AML-193 (cell line): ENCODE measurements around the gene AKAP5.

Experiments used
- DNase-seq, 2 experiments: peaks; one replicate each; lab custom pipeline; 2025; lab: John Stamatoyannopoulos, UW

Gene AKAP5

DNA sequence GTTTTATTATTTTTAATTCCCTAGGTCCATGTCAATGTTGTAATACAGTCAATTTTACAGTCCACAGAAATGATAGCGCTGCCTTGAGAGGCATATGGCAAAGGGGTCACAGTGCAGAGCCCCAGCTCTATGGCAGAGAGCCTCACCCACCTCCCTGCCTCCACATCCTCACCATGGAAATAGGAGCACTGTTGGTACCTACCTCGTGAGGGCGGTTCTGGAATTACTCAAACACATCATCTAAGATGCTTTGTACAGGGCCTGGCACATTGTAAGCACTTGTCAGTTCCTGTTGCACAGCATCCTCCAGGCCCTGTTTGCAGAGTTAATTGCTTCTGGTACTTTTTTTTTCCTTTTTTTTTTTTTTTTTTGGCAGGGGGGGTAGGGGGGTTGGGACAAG lies 4.1 kb upstream of the AKAP5 start:
- DNase-seq, result no peak

DNA sequence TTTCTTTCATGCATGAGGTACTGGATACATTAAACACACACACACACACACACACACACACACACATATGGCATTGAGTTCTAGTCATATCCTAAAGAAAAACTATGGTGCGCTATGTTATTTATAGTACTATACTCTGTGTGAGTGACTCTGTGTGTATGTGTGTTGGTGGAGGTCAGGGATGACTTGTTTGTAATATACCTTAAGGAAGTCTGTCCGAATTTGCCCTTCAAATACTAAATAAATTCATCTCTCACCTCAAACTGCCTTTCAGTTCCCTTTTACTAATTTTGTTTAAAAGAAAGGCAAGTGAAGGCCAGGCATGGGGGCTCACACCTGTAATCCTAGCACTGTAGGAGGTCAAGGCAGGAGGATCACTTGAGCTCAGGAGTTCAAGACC lies 2.1 kb upstream of the AKAP5 start:
- DNase-seq, result no peak

DNA sequence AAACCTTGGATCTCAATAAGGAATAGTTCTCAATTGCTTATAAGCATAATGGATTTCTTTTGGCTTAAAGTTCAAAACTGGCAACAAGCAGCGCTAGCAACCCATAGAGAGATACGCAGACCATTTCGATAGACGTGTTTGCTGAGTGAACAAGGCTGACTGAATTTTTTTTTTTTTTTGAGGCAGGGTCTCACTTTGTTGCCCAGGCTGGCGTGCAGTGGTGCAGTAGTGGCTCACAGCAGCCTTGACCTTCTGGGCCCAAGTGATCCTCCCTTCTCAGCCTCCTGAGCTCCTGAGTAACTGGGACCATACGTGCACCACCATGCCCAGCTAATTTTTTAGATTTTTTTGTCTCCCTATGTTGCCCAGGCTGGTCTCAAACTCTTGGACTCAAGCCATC lies 1.4 kb upstream of the AKAP5 start:
- DNase-seq, result no peak

DNA sequence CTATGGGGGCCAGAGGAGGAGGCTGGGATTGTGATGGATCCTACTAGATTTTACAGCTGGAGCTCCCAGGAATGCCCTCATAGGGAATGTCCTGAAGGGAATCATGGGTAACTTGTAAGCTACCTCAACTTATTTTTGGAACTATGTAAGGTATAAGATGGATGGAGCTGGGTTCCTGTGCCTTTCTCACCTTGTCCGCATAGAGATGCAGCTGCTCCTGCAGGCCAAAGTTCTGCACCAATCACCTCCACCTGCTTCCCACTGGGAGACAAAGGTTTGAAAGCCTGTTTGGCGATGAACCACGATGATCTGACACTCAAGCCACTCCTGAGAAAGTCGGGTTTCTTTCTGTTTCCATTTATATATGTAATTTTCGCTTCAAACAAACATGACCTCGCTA lies 648 bp upstream of the AKAP5 start:
- DNase-seq, result no peak

DNA sequence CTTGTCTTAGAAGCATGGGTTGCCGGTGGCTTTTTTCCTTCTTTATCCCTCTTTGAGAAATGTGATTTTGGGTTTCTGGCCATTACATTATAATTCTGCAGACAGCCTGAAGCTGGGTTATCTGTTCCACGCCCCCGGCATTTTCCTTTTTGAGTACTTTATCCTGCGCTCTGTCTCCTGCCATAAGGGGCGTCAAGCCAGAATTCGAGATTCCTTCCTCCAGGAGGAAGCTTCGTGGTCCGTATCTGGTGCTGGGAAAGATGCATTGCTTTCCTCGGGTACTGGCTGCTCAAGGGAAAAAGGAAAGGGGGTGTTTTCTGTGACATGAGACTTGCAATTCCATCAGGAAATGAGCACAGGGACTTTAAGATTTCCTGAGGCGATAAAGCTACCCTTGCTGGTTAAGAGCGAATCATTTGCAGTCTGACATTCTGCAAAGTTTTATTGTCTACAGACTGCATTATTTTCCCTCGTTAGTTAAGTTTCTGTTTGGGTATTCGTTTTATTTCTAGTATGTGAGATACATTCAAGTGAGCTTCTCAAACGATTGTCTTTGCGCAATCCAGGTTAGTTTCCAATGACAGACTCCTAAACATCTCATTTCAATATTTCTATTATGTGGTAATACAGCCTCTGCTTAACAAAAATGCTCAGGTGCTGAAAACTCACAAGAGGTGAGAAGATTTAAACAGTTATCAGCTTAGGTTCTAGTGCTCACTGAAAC lies 694 bp downstream of the AKAP5 start:
- no peak for DNase-seq

DNA sequence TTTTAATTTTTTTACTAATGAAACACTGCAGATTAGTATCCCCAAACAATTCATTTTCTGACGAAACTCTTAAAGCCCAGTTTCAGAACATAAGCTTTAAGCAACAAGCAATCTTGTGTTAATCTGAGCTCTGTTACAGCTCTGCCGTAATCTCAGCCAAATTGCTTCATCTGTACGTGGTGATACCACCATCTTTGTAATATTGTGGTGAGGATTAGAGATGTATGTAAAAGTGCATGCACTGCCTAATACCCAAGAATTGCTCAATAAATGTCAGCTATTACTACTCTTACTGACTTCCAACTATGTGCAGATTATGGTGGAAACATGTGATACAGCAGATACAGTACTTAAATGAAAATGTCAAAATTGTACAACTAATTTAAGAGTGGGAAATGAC lies 1.8 kb downstream of the AKAP5 start:
- peak; percentile 20 to 30 for DNase-seq

DNA sequence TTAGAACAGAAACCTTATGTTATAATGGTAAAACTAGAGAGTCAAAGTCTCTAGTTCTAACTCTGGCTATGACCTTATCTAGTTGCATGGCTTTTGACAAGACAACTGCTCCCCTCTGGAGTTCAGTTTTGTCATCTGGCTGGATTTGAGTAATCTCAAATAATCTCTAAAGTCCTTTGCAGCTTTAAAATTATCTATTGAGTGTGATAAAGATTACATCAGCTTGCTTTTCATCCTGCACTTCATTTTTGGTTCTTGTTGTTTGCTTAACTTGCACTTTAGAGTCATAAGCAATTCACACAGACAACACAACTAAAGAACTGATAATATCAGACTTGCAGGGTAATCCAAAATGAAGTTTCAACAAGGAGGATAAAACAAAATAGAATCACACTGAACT lies 2.3 kb downstream of the AKAP5 start:
- no peak for DNase-seq

DNA sequence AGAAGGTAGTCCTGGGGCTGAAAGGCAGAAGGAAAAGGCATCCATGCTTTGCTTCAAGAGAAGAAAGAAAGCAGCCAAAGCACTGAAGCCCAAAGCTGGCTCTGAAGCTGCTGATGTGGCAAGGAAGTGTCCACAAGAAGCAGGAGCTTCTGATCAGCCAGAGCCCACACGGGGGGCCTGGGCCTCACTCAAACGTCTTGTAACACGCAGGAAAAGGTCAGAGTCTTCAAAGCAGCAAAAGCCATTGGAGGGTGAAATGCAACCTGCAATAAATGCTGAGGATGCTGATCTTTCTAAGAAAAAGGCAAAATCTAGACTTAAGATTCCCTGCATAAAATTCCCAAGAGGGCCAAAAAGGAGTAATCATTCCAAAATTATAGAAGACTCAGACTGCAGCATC lies 3.2 kb downstream of the AKAP5 start:
- DNase-seq, result no peak

DNA sequence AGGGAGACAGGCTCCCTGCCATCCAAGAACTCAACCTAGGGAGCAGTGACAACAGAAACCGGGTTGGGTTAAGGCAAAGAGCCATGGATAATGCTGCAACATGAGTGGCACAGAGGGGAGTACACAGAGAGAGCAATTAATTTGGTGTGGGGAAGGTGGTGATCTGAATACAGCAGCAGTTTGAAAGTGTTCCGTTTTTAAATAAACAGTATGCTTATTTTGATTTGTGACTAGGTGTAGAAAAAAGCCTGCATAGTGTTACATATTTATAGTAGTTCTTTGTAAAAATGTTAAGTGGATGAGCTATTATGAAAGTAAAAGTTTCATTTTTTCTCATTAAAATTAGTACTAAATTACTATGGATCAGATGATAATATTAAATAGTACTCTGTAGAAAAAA lies 8.7 kb downstream of the AKAP5 start:
- DNase-seq, result no peak

DNA sequence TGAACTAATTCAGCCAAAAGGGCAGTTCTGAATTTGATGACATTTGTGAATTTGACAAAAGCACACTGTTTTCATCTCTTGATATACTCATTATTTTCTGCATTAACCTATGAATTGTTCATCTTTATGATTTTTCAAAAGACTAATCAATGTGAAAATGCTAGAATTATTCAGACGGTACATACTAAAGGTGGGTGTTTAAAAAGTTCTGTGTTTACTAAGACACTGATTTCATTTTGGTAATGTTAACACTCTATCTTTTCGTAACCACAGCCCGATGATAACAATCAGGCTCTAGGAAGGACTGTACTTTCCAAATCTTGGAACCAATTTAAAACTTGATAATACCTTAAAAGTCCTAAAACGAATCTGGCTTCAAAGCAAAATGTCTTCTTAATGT lies 9.4 kb downstream of the AKAP5 start:
- no peak for DNase-seq

DNA sequence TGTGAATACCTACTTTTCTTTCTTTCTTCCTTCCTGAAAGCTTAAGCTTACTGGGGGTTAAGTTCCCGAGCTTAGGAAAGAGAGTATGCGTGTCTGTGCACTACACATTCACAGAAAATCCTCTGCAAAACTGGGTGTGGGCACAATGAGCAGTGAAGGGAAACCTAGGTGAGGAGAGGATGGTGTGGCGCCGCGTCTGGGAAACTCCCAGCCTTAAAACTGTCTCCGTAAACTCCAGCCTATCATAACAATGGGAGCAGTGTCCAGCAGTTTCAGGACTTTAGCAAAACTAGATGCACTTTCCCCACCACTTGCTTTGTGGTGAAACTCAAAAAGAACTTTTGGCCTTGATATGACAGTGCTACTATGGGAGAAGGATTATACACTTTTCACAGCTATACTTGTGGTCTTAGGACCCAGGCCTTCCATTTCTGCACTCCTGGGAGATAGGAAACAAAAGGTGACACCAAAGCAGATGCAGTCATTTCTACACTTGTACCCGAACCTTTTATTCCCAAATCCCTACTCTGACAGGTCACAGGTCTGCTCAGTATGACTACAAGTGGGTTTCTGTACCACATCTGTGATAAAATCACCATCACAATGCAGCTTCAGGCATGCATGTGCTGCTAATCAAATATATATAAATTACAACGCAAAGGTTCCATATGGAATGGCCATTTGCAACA lies 10.4 kb downstream of the AKAP5 start:
- no peak for DNase-seq

DNA sequence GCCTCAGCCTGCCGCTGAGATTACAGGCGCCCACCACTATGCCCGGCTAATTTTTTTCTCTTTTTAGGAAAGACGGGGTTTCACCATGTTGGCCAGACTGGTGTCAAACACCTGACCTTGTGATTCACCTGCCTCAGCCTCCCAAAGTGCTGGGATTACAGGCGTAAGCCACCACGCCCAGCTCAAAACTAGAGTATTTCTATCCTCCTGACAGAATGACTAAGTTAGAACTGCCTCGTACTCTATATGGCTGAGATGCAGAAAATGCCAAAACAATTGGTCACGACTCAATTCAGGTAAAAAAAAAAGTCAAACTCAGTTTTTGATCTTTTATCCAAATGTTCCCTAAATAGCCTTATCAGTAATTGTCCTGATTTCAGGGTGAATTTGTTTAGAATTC lies 11.1 kb downstream of the AKAP5 start:
- DNase-seq, result no peak

DNA sequence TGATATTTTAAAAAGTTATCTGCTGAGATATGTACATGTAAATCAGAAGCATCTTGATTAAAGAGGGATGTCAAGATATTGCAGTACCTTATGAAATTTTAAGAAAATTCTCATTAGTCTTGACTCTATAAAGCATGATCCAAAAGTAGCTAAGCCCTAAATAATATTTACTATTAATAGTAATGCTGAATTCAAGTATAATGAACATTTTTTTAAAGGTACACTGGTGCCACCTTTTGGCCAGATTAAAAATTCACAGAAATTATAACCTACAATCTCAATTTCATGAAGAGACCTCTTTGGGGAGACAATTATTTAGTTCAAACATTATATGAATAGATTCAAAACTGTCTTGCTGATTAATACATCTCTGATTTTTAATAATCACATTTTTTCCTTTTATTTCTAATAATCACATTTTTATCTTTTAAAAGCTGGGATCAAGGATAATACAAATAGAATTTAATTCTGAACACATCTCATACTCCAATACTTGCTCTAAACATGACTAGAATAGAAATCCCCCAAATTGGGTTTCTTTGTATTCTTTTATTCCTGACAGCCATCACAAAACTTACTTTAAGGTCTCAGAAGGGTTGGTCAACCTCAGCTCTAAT lies 13.4 kb downstream of the AKAP5 start:
- peak; percentile 31 to 49 for DNase-seq

DNA sequence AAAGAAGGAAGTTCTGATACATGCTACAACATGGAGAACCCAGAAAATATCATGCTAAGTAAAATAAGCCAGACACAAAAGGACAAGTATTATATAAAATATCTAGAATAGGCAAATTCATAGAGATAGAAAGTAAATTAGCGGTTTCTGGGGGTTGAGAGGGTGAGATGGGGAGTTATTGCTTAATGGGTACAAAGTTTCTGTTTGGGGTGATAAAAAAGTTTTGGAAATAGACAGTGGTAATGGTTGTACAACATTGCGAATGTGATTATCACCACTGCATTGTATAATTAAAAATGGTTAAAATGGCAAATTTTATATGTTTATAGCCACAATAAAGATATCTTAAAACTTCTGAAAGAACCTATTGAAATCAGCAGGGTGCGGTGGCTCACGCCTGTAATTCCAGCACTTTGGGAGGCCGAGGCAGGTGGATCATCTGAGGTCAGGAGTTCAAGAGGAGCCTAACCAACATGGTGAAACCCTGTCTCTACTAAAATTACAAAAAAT lies 23.3 kb downstream of the AKAP5 start:
- no peak for DNase-seq

DNA sequence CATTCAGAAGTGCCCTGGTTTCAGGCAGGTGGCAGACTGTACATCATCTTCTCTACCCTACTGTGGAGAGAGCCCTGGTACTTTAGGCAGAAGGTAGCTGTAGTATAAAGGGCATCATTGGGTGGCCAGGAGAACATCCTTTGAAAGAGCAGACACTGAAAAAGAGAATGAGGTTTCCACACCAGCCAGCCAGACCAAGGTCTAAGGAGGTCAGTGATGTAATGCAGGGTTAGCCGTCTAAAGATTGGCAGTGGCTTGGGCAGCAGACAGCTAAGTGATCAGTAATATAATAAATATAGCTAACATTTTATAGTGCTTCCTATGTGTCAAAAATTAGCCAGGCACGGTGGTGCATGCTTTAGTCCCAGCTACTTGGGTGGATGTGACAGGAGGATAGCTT lies 26.3 kb downstream of the AKAP5 start:
- no peak for DNase-seq

DNA sequence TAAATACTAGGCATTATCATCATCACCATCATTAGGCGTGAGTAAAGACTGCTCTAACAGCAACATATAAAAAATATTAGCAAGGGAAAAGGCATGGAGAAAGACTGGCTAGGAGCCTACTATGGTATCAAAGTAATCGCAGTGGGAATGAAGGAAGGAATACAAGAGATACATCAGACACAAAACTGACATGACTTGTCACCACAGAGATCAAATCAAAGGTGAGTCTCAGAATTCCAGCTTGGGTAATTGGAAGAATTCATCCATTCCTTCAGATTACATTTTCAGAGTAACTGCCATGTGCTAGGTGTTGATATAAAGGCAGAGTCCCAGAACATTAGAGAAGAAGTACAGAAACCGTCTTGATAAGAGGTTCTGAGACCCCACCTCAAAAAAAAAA lies 28.2 kb downstream of the AKAP5 start:
- no peak for DNase-seq

DNA sequence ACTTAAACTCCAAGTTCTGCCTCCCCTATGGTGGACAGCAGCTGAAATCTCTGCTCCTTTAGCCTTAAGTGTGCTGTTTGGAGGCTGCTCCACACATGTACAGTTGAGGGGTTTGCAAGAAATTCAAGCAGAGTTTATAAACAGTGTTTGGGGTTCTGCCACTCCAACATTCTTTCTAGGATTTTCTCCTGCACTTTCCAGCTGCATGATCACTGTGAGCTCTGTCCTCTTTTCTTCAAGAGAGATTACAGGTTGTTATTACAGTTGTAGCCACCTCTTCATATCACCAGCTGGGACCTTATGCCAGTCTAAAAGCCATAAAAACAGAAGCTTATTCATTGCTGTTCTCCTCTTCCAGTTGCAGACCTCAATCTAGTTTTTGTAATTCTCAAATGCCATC lies 30.0 kb downstream of the AKAP5 start:
- DNase-seq, result no peak

DNA sequence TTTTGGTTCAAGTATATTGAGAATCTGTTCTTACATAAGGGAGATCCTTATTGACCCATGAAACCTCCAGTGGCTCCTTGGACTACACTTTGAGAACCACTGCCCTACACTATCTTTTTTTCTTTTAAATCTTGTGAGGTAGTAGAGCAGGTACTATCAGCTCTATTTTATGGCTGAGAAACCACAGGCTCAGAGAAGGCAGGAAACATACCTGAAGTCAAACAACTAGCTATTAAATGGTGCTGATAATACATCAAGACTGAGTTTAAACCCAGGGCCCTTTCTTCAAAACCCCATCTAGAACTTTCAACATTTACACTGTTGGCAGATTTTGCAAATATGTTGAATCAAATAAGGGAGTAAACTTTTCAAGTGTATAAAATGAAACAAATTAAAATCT lies 31.5 kb downstream of the AKAP5 start:
- DNase-seq, result no peak

DNA sequence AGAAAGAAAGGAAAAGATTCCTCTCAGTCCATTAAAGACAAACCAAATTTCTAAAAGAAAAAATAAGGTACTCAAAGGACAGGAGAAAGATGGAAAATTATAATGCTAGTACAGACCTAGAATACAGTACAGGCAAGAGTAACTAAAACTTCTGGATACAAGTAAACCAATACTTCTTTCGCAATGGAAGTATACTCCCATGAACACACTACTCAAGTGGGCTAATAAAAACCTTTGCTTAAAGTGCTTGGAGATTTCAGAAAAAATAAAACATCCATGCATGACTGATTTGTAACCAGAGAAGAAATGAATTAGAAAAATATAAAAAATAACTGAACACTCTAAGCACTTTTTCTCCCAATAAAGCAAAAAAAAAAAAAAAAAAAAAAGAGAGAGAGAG lies 34.8 kb downstream of the AKAP5 start:
- no peak for DNase-seq

DNA sequence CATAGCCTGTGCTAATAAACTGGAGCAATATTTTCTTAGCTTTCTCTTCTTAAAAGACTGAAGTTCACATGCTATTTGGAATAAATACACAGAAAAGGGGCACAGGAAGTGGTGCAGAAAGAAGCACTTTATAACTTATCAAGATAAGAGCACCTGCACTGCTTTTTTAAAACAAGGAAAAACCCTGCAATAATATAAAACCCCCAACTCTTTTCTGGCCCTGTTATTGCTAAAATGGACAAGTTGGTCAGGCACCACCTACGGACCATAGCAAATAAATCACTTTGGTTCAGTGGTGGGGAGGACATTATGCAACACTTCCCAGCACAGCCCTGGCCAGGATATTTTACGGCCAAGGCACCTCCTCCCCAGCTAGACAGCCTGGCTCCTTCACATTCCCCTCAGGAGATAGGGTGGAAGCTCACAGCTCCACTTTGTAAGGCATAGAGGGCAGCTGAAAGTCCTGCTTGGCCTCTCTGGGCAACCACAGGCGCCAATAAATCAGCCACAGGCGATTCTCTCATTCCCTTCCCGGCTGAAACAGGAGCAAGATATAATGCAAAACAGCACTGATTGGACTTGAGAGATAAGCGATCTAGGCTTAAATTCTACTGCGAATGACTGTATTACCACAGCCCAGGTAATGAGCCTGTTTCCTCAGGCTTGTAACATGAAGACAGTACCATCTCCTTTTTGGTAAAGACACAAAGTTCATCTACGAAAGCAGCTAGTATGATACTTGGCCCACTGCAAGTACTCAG lies 36.3 kb downstream of the AKAP5 start:
- DNase-seq, result peak in 1 of 2 experiments; percentile 5

DNA sequence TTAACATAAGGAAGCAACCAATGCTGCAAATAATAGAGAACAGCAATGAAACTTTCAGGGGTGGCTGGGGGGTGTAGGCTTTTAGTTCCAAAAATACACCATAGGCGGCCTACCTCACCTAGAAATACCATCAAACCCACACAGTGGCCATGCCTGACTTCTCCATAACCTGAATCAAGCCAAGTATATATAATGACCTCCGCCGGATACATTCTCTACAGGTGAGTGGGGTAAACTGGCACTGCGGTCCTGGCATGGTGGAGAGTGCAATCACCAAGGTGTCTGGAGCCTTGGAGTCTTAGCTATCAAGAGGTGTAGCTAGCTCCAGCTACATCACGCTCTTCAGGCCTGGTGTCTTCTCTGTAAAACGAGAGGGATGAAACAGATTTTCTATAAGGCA lies 37.2 kb downstream of the AKAP5 start:
- no peak for DNase-seq

DNA sequence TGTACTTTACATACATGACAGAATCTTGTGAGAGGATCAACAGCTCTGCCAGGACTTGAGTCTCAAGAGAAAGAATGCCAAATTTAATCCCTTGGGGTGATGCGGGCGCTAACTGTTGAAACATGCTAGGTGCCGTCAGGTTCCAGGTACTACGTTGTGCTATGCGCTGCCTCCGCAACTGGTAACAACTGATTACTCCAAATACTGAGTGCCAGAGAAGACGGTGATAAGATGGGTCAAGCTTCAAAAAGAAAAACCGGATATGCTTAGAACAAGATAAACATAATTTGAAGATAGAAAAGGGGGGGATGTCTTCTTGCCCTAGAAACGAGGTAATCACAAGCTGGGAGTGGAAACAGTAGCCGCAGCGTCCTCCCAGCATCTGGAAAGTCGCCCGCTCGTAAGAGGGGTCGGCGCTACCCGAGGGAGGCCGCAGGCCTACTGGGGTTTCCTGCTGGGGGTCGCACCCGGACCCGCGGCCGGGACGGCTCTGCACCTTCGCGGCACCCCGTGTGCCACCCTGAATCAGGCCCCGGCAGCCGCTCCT lies 37.7 kb downstream of the AKAP5 start:
- no peak for DNase-seq
